ENCODE results near the gene CDC25C.

CDC25C gene

GRCh38 chr5:138352722-138353559 lies 21.3 kb upstream of the CDC25C start:
- Histone ChIP-seq H3K4me3 (peak overlapping the region; percentile 86 to 97 (median 90)), H3K9me3 (replicated peaks in 1 of 11) (peaks cover 10 to 28% (median 18%) of the 10 kb centered on the region in 11 experiments), H3K36me3 (peaks cover 22 to 67% (median 56%) of the 10 kb centered on the region in 11 experiments), H3K27ac (peak overlapping the region; percentile 94 to 100 (median 98)), H4K20me1 (peaks cover 10 to 72% (median 38%) of the 10 kb centered on the region in 11 experiments; a peak in 17 of 22 replicates), H3K4me2 (peak overlapping the region; percentile 83 to 100 (median 91)), H3K27me3 (no peaks in the 10 kb centered on the region), H3K4me1 (peaks cover 18 to 55% (median 27%) of the 10 kb centered on the region in 10 experiments), H3K9ac (peak overlapping the region; percentile 97 to 100 (median 99))
- TF ChIP-seq Cebpa-rat (IDR thresholded peaks at IDR 0.05), result no peak

DNA sequence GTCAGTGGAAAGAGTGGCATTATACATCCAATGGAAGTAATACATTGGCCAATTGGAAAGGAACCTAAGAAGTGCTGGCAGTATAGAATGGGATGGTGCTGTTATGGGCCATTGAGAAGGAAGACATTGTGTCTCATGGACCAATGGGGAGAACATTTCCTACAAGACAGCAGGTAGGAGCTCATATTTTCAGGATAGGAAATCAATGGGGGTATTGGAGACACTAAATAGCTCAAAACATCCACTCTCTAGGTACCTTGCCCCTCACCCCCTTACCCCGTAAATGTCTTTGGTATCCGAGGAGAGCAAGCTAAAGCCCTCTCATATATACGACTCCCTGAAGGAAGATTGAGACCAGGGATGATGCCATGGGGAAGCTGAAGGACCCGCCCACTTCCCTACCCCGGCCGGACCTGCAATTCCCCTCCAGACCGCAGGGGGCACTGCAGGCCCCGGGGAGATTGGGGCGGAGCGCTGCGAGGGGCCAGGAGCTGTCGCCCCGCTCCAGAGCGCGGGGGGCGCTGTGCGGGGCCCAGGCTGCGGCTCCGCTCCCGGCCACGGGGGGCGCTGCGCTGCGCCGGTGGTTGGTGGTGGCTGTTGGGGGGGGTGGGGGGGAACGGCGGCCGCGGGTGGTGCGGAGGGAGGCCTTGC lies 20.6 kb upstream of the CDC25C start, which contains the start of gene KDM3B:
Gene KDM3B (plus strand): TSS at position 615 of the 651 bp plus-strand sequence. CDS start 111 bp downstream, outside the sequence.
- Histone ChIP-seq H3K36me3 (peaks cover 28 to 67% (median 57%) of the 10 kb centered on the region in 11 experiments), H3K27ac (peak within 1 kb of the TSS; percentile 94 to 100 (median 98)), H4K20me1 (peaks cover 14 to 72% (median 42%) of the 10 kb centered on the region in 11 experiments; a peak in 18 of 22 replicates), H3K4me2 (peak within 1 kb of the TSS; percentile 83 to 100 (median 91)), H3K27me3 (no peaks in the 10 kb centered on the region), H3K4me1 (peaks cover 18 to 59% (median 27%) of the 10 kb centered on the region in 10 experiments), H3K9ac (peak within 1 kb of the TSS; percentile 97 to 100 (median 99)), H3K9me3 (replicated peaks in 1 of 11) (peaks cover 10 to 26% (median 16%) of the 10 kb centered on the region in 11 experiments), H3K4me3 (peak within 1 kb of the TSS; percentile 86 to 97 (median 90))
- TF ChIP-seq Cebpa-rat (IDR thresholded peaks at IDR 0.05), result no peak

DNA sequence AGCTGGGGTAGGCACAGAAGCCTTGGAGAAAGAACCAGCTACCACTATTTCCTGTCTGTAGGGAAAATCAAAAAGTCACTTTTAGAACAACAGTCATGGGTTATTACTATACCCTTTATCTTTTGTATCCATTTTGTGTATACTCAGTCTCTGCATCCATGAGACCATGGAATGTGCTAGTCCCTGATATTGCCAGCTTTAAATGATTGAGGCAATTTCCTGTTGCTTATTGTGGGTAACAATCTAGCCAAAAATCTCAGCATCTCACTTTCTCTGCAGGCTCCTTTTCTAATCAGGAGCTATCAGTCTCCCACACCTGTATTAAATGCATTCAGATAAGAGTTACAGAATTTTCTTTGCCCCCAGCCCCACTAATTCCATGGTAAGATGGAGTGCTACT lies 19.9 kb upstream of the CDC25C start:
- peaks cover 18 to 57% (median 27%) of the 10 kb centered on the region in 10 experiments for H3K4me1 ChIP-seq
- H3K4me3 ChIP-seq, result peak overlapping the region in 4 of 10 experiments; percentile 86 to 97 (median 92); a peak in 5 of 20 replicates
- no peak overlapping the region for H3K4me2 ChIP-seq
- H3K9me3 ChIP-seq (replicated peaks in 1 of 11), result peaks cover 9 to 19% (median 16%) of the 10 kb centered on the region in 11 experiments
- no peak for TF ChIP-seq Cebpa-rat (IDR thresholded peaks at IDR 0.05)
- H3K36me3 ChIP-seq, result peaks cover 35 to 67% (median 57%) of the 10 kb centered on the region in 11 experiments
- H3K27ac ChIP-seq, result peak overlapping the region in 1 of 11 experiments; percentile 33; a peak in 1 of 22 replicates
- H3K9ac ChIP-seq, result no peak overlapping the region
- peaks cover 17 to 72% (median 43%) of the 10 kb centered on the region in 11 experiments; a peak in 18 of 22 replicates for H4K20me1 ChIP-seq
- H3K27me3 ChIP-seq, result no peaks in the 10 kb centered on the region

- Histone ChIP-seq H3K4me2 (peak overlapping the region in 1 of 11 experiments; percentile 14; a peak in 1 of 22 replicates), H3K27ac (no peak overlapping the region), H3K9me3 (replicated peaks in 1 of 11) (peaks cover 9 to 19% (median 16%) of the 10 kb centered on the region in 11 experiments), H3K27me3 (no peaks in the 10 kb centered on the region), H3K4me3 (no peak overlapping the region), H4K20me1 (peaks cover 17 to 71% (median 43%) of the 10 kb centered on the region in 11 experiments; a peak in 18 of 22 replicates), H3K36me3 (peaks cover 40 to 70% (median 60%) of the 10 kb centered on the region in 11 experiments), H3K4me1 (peaks cover 18 to 53% (median 26%) of the 10 kb centered on the region in 10 experiments), H3K9ac (no peak overlapping the region)
- no peak for TF ChIP-seq Cebpa-rat (IDR thresholded peaks at IDR 0.05)
Observed at GRCh38 chr5:138351056-138351455, 19.5 kb upstream of the CDC25C start.

GRCh38 chr5:138350563-138350890 lies 18.9 kb upstream of the CDC25C start:
- TF ChIP-seq Cebpa-rat (IDR thresholded peaks at IDR 0.05), result no peak
- Histone ChIP-seq H3K27me3 (no peaks in the 10 kb centered on the region), H3K27ac (peak overlapping the region in 3 of 11 experiments; percentile 7 to 43 (median 10); a peak in 2 of 22 replicates), H3K36me3 (peaks cover 45 to 74% (median 65%) of the 10 kb centered on the region in 11 experiments), H3K4me2 (peak overlapping the region in 4 of 11 experiments; percentile 7 to 25 (median 12); a peak in 3 of 22 replicates), H4K20me1 (peaks cover 17 to 71% (median 41%) of the 10 kb centered on the region in 11 experiments; a peak in 18 of 22 replicates), H3K9ac (no peak overlapping the region), H3K4me3 (no peak overlapping the region), H3K9me3 (replicated peaks in 1 of 11) (peaks cover 9 to 19% (median 16%) of the 10 kb centered on the region in 11 experiments), H3K4me1 (peaks cover 15 to 47% (median 24%) of the 10 kb centered on the region in 10 experiments)

- Histone ChIP-seq H3K4me1 (peaks cover 10 to 42% (median 19%) of the 10 kb centered on the region in 10 experiments), H3K9ac (no peak overlapping the region), H3K36me3 (peaks cover 50 to 74% (median 69%) of the 10 kb centered on the region in 11 experiments), H3K4me3 (no peak overlapping the region), H3K27ac (peak overlapping the region in 3 of 11 experiments; percentile 7 to 43 (median 10); a peak in 2 of 22 replicates), H4K20me1 (peaks cover 18 to 71% (median 39%) of the 10 kb centered on the region in 11 experiments; a peak in 19 of 22 replicates), H3K4me2 (peak overlapping the region in 4 of 11 experiments; percentile 7 to 25 (median 12); a peak in 4 of 22 replicates), H3K9me3 (replicated peaks in 1 of 11) (peaks cover 9 to 19% (median 16%) of the 10 kb centered on the region in 11 experiments), H3K27me3 (no peaks in the 10 kb centered on the region)
- TF ChIP-seq Cebpa-rat (IDR thresholded peaks at IDR 0.05), result no peak
Observed at GRCh38 chr5:138349852-138350562, 18.4 kb upstream of the CDC25C start.

DNA sequence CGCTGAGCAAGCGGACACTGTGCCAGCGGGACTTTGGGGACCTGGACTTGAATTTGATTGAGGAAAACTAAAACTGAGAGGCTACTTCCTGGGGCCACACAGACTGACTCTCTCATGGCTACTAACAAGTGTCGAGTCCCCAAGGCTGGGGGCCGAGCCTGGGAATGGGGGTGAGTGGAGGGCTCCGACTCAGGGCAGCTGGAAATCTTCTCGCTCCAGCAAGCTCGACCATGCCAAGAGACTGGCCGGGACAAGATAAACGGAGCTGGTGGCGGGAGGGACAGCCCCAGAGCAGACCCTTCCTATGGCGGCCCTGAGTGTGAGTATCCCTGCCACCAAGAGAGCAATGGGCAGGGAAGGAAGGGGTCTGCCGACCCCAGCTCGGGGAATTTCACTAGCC lies 15.3 kb upstream of the CDC25C start:
- Histone ChIP-seq H3K9me3 (replicated peaks in 1 of 11) (peaks cover 5 to 15% (median 11%) of the 10 kb centered on the region in 11 experiments), H3K4me2 (no peak overlapping the region), H3K27me3 (no peaks in the 10 kb centered on the region), H3K4me1 (peaks cover 0 to 33% (median 10%) of the 10 kb centered on the region in 10 experiments; a peak in 11 of 20 replicates), H3K27ac (no peak overlapping the region), H4K20me1 (peaks cover 28 to 92% (median 61%) of the 10 kb centered on the region in 11 experiments; a peak in 19 of 22 replicates), H3K9ac (no peak overlapping the region), H3K4me3 (no peak overlapping the region), H3K36me3 (peaks cover 81 to 100% (median 96%) of the 10 kb centered on the region in 11 experiments)
- no peak for TF ChIP-seq Cebpa-rat (IDR thresholded peaks at IDR 0.05)

All from BLaER1 treated with 17β-estradiol and CSF1 and Interleukin-3, amounts not matched to agents 10 nM and 100 nM (cell line).